ENCODE measurements around the gene GCLM.

DNA sequence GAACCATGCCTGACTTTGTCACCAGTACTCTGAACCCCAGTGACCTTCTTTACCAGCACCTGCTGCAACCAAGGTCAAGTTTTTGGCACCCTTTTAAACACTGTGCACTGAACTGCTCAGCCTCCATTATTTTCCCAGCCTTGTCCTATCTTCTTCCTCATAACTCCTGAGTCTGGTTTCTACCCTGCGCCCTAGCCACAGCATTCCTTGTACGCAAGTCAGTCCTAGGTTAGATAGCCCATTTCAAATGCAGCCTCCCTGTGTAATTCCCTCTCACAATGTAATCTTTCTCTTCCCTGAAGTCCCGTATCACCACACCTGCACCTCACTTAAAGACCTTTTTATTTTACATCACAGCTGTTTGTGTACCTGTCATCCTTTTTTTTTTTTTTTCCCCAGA is 67.5 kb downstream of the GCLM start:
- TF ChIP-seq TAF1 (IDR thresholded peaks at IDR 0.05; ENCODE audit: borderline replicate concordance, insufficient read depth, low read length): no peak
- TF ChIP-seq POLR2AphosphoS5 (IDR thresholded peaks at IDR 0.05; ENCODE audit: low read depth, low read length): no peak

All from PFSK-1 (cell line).